H1 (cell line): Measurements from ENCODE around the gene DENND2D. TPM values are rescaled to one million over a fixed set of nuclear protein-coding genes. Genes with fewer than 3 reads are reported as not detected.

Source experiments
- CTCF ChIA-PET: fragments of 300-600 bp; sonication (Branson Sonifier 250); formaldehyde crosslinking; loops from one replicate; lab custom pipeline; 2021; ENCODE audit not compliant: partially characterized antibody; lab: Charles Lee
- POLR2A ChIA-PET: fragments of 300-600 bp; sonication (Branson Sonifier 250); formaldehyde crosslinking; loops from one replicate; lab custom pipeline; 2021; ENCODE audit warnings: inconsistent platforms; ENCODE audit not compliant: partially characterized antibody; lab: Charles Lee
- DNase-seq, 2 experiments: peaks; one replicate each; pipeline versions ENCODE4 v3.0.0 to v3.0.0-alpha.2; 2010 to 2022; ENCODE audit warnings: low spot score in 2 of 2, low read depth in 1 of 2, mixed read lengths in 1 of 2
- FAIRE-seq: peaks from 2 replicates; lab custom pipeline; 2011; peaks lifted over from hg19 to GRCh38; lab: Jason Lieb, UNC
- H2AFZ ChIP-seq: 2 replicates; pipeline ENCODE4 v1.8.1; 2012; ENCODE audit warnings: low read length, inconsistent platforms
- H2AK5ac ChIP-seq: 2 replicates; pipeline ENCODE4 v1.6.1; 2013; ENCODE audit warnings: low read depth, low read length
- H2BK120ac ChIP-seq: replicated peaks from 2 replicates; pipeline ENCODE3; 2013; ENCODE audit warnings: low read depth, low read length, inconsistent platforms
- H2BK12ac ChIP-seq: 2 replicates; pipeline ENCODE4 v1.6.1; 2013; ENCODE audit warnings: low read depth, low read length
- H2BK15ac ChIP-seq: 2 replicates; pipeline ENCODE4 v1.6.1; 2013; ENCODE audit warnings: low read length
- H2BK20ac ChIP-seq: 2 replicates; pipeline ENCODE4 v1.6.1; 2013; ENCODE audit warnings: low read length
- H2BK5ac ChIP-seq: 2 replicates; pipeline ENCODE4 v1.6.1; 2013; ENCODE audit warnings: low read depth, low read length
- H3K14ac ChIP-seq: 2 replicates; pipeline ENCODE4 v1.6.1; 2013; ENCODE audit warnings: inconsistent platforms; ENCODE audit not compliant: insufficient read length
- H3K18ac ChIP-seq: 2 replicates; pipeline ENCODE4 v1.6.1; 2013; ENCODE audit warnings: low read length; ENCODE audit errors: extremely low read depth
- H3K23ac ChIP-seq: 2 replicates; pipeline ENCODE4 v1.6.1; 2013; ENCODE audit warnings: inconsistent platforms; ENCODE audit not compliant: insufficient read length
- H3K23me2 ChIP-seq: 2 replicates; pipeline ENCODE4 v1.6.1; 2013; ENCODE audit warnings: low read depth, low read length
- H3K27ac ChIP-seq: 2 replicates; pipeline ENCODE4 v1.6.1; 2011; ENCODE audit warnings: low read depth, low read length, inconsistent platforms
- H3K27me3 ChIP-seq, 4 experiments: replicated peaks in 1 of 4; 1 replicate in 1 of 4; 2 replicates in 3 of 4; pipeline versions ENCODE4 v1.6.1 to v1.8.1; 2011 to 2013; ENCODE audit warnings: low read length in 3 of 4, mild to moderate bottlenecking in 3 of 4, inconsistent platforms in 2 of 4, mixed read lengths in 2 of 4, moderate library complexity in 1 of 4; ENCODE audit not compliant: control insufficient read depth in 3 of 4, insufficient read depth in 3 of 4; ENCODE audit errors: extremely low read depth in 1 of 4
- H3K36me3 ChIP-seq, 4 experiments: 2 replicates each; pipeline versions ENCODE4 v1.6.1 to v1.8.1; 2011 to 2013; ENCODE audit warnings: mild to moderate bottlenecking in 4 of 4, low read length in 3 of 4, moderate library complexity in 2 of 4, control low read depth in 1 of 4, inconsistent platforms in 1 of 4; ENCODE audit not compliant: insufficient read depth in 4 of 4, control insufficient read depth in 2 of 4
- H3K4ac ChIP-seq: replicated peaks from 2 replicates; pipeline ENCODE3; 2013; ENCODE audit warnings: low read length, low read depth, mixed read lengths, inconsistent platforms; ENCODE audit not compliant: insufficient read length
- H3K4me1 ChIP-seq, 4 experiments: replicated peaks in 1 of 4; 1 replicate in 1 of 4; 2 replicates in 3 of 4; pipeline versions ENCODE4 v1.6.1 to v1.8.1; 2011 to 2013; ENCODE audit warnings: low read length in 3 of 4, inconsistent platforms in 2 of 4, mixed read lengths in 1 of 4; ENCODE audit not compliant: insufficient read depth in 4 of 4, control insufficient read depth in 3 of 4
- H3K4me2 ChIP-seq, 2 experiments: 2 replicates each; pipeline versions ENCODE4 v1.6.1 to v1.8.1; 2011 to 2013; ENCODE audit warnings: low read depth in 2 of 2, low read length in 2 of 2, control low read depth in 1 of 2, inconsistent platforms in 1 of 2, mild to moderate bottlenecking in 1 of 2; ENCODE audit not compliant: insufficient read depth in 1 of 2
- H3K4me3 ChIP-seq, 4 experiments: fragments of 200-600, 300-600 bp in 1 of 4; sonication (generic), shearing (Covaris generic), sonication (Bioruptor Twin) in 1 of 4; 2 replicates each; pipeline versions ENCODE4 v1.5.1 to v1.8.1; 2011 to 2016; ENCODE audit warnings: low read length in 4 of 4, low read depth in 3 of 4, control low read depth in 2 of 4, inconsistent platforms in 2 of 4, mild to moderate bottlenecking in 2 of 4, mixed read lengths in 1 of 4, moderate library complexity in 1 of 4; ENCODE audit not compliant: insufficient read depth in 2 of 4; ENCODE audit errors: extremely low read depth in 1 of 4
- H3K56ac ChIP-seq: replicated peaks from 2 replicates; pipeline ENCODE3; 2013; ENCODE audit warnings: low read depth, mild to moderate bottlenecking, mixed read lengths, low read length, inconsistent platforms; ENCODE audit not compliant: insufficient read length
- H3K79me1 ChIP-seq: 2 replicates; pipeline ENCODE4 v1.6.1; 2013; ENCODE audit warnings: low read depth, low read length, control low read depth
- H3K79me2 ChIP-seq, 2 experiments: 2 replicates each; pipeline versions ENCODE4 v1.6.1 to v1.8.1; 2012 to 2013; ENCODE audit warnings: low read length in 2 of 2, mild to moderate bottlenecking in 2 of 2, inconsistent platforms in 1 of 2; ENCODE audit not compliant: insufficient read depth in 2 of 2, control insufficient read depth in 1 of 2
- H3K9ac ChIP-seq, 4 experiments: replicated peaks in 1 of 4; 1 replicate in 1 of 4; 2 replicates in 3 of 4; pipeline versions ENCODE4 v1.6.1 to v1.8.1; 2011 to 2013; ENCODE audit warnings: low read depth in 3 of 4, low read length in 3 of 4, control low read depth in 2 of 4, mild to moderate bottlenecking in 2 of 4, moderate library complexity in 2 of 4, inconsistent platforms in 1 of 4; ENCODE audit errors: extremely low read depth in 1 of 4
- H3K9me3 ChIP-seq, 2 experiments: 2 replicates each; pipeline versions ENCODE4 v1.6.1 to v1.8.1; 2012 to 2013; ENCODE audit warnings: mild to moderate bottlenecking in 2 of 2, moderate library complexity in 2 of 2, control low read depth in 1 of 2, inconsistent platforms in 1 of 2, low read depth in 1 of 2, low read length in 1 of 2, mixed read lengths in 1 of 2; ENCODE audit not compliant: insufficient read depth in 2 of 2
- H4K20me1 ChIP-seq, 2 experiments: replicated peaks in 1 of 2; 2 replicates each; pipeline versions ENCODE3 to v1.8.1; 2011 to 2013; ENCODE audit warnings: inconsistent platforms in 2 of 2, low read length in 2 of 2, mild to moderate bottlenecking in 1 of 2; ENCODE audit not compliant: insufficient read depth in 2 of 2, control insufficient read depth in 1 of 2
- H4K5ac ChIP-seq: 2 replicates; pipeline ENCODE4 v1.6.1; 2013; ENCODE audit warnings: low read length, low read depth, mixed read lengths, inconsistent platforms; ENCODE audit not compliant: insufficient read length
- H4K8ac ChIP-seq: 2 replicates; pipeline ENCODE4 v1.8.0; 2013; ENCODE audit warnings: mild to moderate bottlenecking, moderate library complexity, low read length, inconsistent platforms; ENCODE audit not compliant: insufficient read depth; ENCODE audit errors: extremely low read depth
- H4K91ac ChIP-seq: replicated peaks from 2 replicates; pipeline ENCODE3; 2013; ENCODE audit warnings: low read length, mixed read lengths, inconsistent platforms; ENCODE audit not compliant: insufficient read length
- HDAC6 ChIP-seq: IDR thresholded peaks from one replicate; pipeline ENCODE4 v1.7.1; 2012; ENCODE audit warnings: low read depth, mild to moderate bottlenecking, inconsistent platforms, low read length, moderate library complexity
- KDM4A ChIP-seq: IDR thresholded peaks from one replicate; pipeline ENCODE4 v1.7.1; 2012; ENCODE audit warnings: low read depth, mild to moderate bottlenecking, moderate library complexity, low read length, inconsistent platforms; ENCODE audit not compliant: severe bottlenecking
- PHF8 ChIP-seq: fragments of 200-600 bp; sonication (generic); conservative IDR thresholded peaks from 2 replicates; pipeline ENCODE4 v1.7.1; 2012; ENCODE audit warnings: low read depth, mild to moderate bottlenecking, inconsistent platforms, low read length, moderate library complexity
- POU5F1 ChIP-seq: IDR thresholded peaks from 2 replicates; pipeline ENCODE4 v1.6.1; 2011; ENCODE audit warnings: low read depth, mild to moderate bottlenecking, low read length, moderate library complexity
- SIRT6 ChIP-seq: IDR thresholded peaks from one replicate; pipeline ENCODE4 v1.7.1; 2012; ENCODE audit warnings: low read length, inconsistent platforms
- TBP ChIP-seq: IDR thresholded peaks from 2 replicates; pipeline ENCODE4 v1.6.1; 2011; ENCODE audit warnings: low read depth, low read length, improper control_type of control experiment
- TEAD4 ChIP-seq: IDR thresholded peaks from 2 replicates; pipeline ENCODE4 v1.6.1; 2012; ENCODE audit warnings: low read depth, low read length, inconsistent platforms, mixed read lengths
- WGBS, 2 experiments: shearing (Covaris generic) in 1 of 2; methylation state at CpG; one replicate each; pipeline versions ENCODE4 v1.1.6 to v1.1.7; 2013 to 2015; ENCODE audit warnings: low lambda C conversion rate in 2 of 2, mixed read lengths in 2 of 2, inconsistent platforms in 1 of 2, low coverage in 1 of 2, missing lambda C conversion rate in 1 of 2; ENCODE audit not compliant: insufficient replicate concordance in 2 of 2, insufficient coverage in 1 of 2, insufficient read length in 1 of 2; ENCODE audit errors: extremely low coverage in 1 of 2, missing lambda C conversion rate in 1 of 2; 5-methylcytosine and 5-hydroxymethylcytosine counted together
- polyA plus RNA-seq, 7 experiments: library from polyadenylated mRNA; depleted of rRNA in 3 of 7; stranded (reverse) in 5 of 7; unstranded in 2 of 7; fragments of >200 nt in 5 of 7; fragments of 200-250 nt in 2 of 7; gene quantifications; 1 replicate in 5 of 7; 2 replicates in 1 of 7; 4 replicates in 1 of 7; pipeline versions ENCODE4 v1.2.1 to v1.2.3, GENCODE V29; 2011 to 2013; ENCODE audit warnings: missing spikeins in 2 of 7, mixed read lengths in 2 of 7
- total RNA-seq: library from RNA; stranded (reverse); fragmentation: NEBNext Ultra II Directional; extraction: Animal tissue kit (Norgen Biotek cat#: 25700); gene quantifications from 2 replicates; pipeline ENCODE4 v1.2.1, GENCODE V29; 2021
- TF ChIP-seq, protein P1 (sequence below): IDR thresholded peaks from 2 replicates; pipeline ENCODE4 v1.6.1; 2012; ENCODE audit warnings: inconsistent platforms

DENND2D gene
- total and polyA plus RNA-seq, 2 of the 8 experiments (the other 6 are each of a cell fraction or from before 2014, with no cell fraction given) = 0.58 to 1.6 TPM

DNA sequence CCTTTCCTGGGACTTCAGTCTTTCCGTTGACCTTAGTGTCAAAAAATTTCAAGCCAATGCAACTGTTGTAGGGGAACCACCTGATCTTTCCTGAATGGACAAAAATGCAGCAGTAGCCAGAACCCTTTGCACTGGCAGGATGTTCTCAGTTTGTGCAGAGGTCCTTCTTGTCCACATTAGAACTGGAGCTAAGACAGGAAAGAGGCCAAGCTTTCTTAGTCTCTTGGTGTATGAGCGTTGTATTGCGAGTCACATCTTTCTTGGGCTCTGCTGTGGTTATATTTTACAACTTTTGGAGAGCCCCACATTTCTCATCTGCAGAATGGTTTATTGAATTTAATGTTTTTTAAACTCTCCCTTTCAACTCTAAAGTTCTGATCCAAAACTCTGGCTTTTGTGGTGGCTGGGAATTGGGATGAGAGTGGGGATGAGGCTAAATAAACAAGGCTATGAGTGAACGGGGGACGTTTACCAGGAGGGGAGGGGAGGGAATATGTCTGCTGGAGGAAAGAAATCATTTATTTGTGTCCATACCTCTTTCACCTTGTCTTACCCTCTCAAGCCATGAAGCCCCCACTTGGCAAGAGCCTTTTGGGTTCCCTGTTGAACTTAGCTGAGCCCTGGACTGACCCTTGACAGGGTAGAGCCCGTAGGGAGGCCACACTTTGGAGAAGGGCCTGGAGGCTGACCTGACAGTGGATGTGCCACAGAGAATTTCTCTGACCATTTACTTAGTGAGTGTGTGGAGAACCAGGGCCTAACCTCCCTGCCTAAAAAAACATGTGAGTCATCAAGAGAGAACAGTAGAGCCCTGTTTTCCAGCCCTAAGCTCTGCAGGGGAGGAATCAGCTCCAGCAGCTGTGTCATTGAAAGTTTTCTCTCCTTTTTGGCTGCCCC is 27.7 kb upstream of the DENND2D start:
- 91% methylated on average over 6 of the region's 6 CpGs; no CpG with 5 or more reads in 1 of the 2 experiments for WGBS, 2 experiments
- no peak overlapping the region for H3K4me3 ChIP-seq
- no peak overlapping the region for H3K56ac ChIP-seq
- H2BK15ac ChIP-seq = no peak overlapping the region
- H3K23me2 ChIP-seq = no peaks in the 10 kb centered on the region
- no peak overlapping the region for H4K5ac ChIP-seq
- no peaks in the 10 kb centered on the region for H3K79me1 ChIP-seq
- no peak overlapping the region for H2BK120ac ChIP-seq
- H3K14ac ChIP-seq = no peak overlapping the region
- no peak overlapping the region for H2BK20ac ChIP-seq
- no peak overlapping the region for H3K23ac ChIP-seq
- H3K27ac ChIP-seq = no peak overlapping the region
- no peaks in the 10 kb centered on the region for H3K27me3 ChIP-seq
- H2BK12ac ChIP-seq = no peak overlapping the region
- H2AFZ ChIP-seq = no peak overlapping the region
- no peaks in the 10 kb centered on the region for H3K36me3 ChIP-seq
- no peak overlapping the region for H4K91ac ChIP-seq
- H2AK5ac ChIP-seq = no peak overlapping the region
- POLR2A ChIA-PET = no interaction called here
- H4K20me1 ChIP-seq = no peaks in the 10 kb centered on the region
- H3K79me2 ChIP-seq = no peaks in the 10 kb centered on the region
- CTCF ChIA-PET = interaction anchor here (1.0 to 2.2 kb wide), 6 partner anchors 30 to 203 kb away, joined by 3 to 9 read pairs (median 4); no protein-coding TSS in a partner anchor
- no peaks in the 10 kb centered on the region for H3K4me1 ChIP-seq
- DNase-seq = no peak
- H4K8ac ChIP-seq = no peak overlapping the region
- no peak overlapping the region for H3K18ac ChIP-seq
- no peak overlapping the region for H3K4ac ChIP-seq
- no peak for FAIRE-seq
- no peaks in the 10 kb centered on the region for H3K9me3 ChIP-seq
- H2BK5ac ChIP-seq = no peak overlapping the region
- no peak overlapping the region for H3K4me2 ChIP-seq
- no peak for TF ChIP-seq PHF8
- TF ChIP-seq HDAC6 = no peak
- TF ChIP-seq TEAD4 = no peak
- no peak for TF ChIP-seq POU5F1
- no peak for TF ChIP-seq TBP
- TF ChIP-seq SIRT6 = no peak
- no peak for TF ChIP-seq KDM4A
- TF ChIP-seq, protein P1, sequence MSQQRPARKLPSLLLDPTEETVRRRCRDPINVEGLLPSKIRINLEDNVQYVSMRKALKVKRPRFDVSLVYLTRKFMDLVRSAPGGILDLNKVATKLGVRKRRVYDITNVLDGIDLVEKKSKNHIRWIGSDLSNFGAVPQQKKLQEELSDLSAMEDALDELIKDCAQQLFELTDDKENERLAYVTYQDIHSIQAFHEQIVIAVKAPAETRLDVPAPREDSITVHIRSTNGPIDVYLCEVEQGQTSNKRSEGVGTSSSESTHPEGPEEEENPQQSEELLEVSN = no peak
- no peak overlapping the region for H3K9ac ChIP-seq
